CD4-positive, alpha-beta T cell (primary cell): ENCODE measurements around the gene LCMT1. TPM values are rescaled to one million over a fixed set of nuclear protein-coding genes. Genes with fewer than 3 reads are reported as not detected.

Source experiments
- ATAC-seq: fragments of 200-7000 bp; cut with Tn5 transposase; one replicate; pipeline ENCODE4 v1.10.0; 2022; ENCODE audit warnings: mild to moderate bottlenecking; ENCODE audit not compliant: poor library complexity
- CTCF ChIA-PET: fragments of 350-600 bp; sonication (Branson Sonifier 250); formaldehyde crosslinking; loops from one replicate; lab custom pipeline; 2021; ENCODE audit warnings: antibody characterized with exemption, inconsistent platforms; lab: Charles Lee
- POLR2A ChIA-PET: fragments of 350-600 bp; sonication (Branson Sonifier 250); formaldehyde crosslinking; loops from one replicate; lab custom pipeline; 2021; ENCODE audit warnings: antibody characterized with exemption, inconsistent platforms; lab: Charles Lee
- DNase-seq, 14 experiments: peaks; one replicate each; pipeline ENCODE4 v3.0.0-alpha.2; 2013 to 2020; ENCODE audit warnings: mixed read lengths in 2 of 14
- H3K27ac ChIP-seq, 2 donors: one replicate each; pipeline versions ENCODE4 v1.5.1 to v1.7.0; 2013; ENCODE audit warnings: low read length in 2 of 2, low read depth in 1 of 2, mild to moderate bottlenecking in 1 of 2
- H3K27me3 ChIP-seq, 2 experiments: 1 replicate in 1 of 2; 2 replicates in 1 of 2; pipeline versions ENCODE4 v1.6.1 to v1.7.0; 2013; ENCODE audit warnings: low read length in 2 of 2, control low read depth in 1 of 2, mild to moderate bottlenecking in 1 of 2, moderate library complexity in 1 of 2; ENCODE audit not compliant: insufficient read depth in 2 of 2, control insufficient read depth in 1 of 2
- H3K36me3 ChIP-seq: one replicate; pipeline ENCODE4 v1.6.1; 2013; ENCODE audit warnings: low read length, control low read depth; ENCODE audit not compliant: insufficient read depth
- H3K4me1 ChIP-seq: one replicate; pipeline ENCODE4 v1.6.1; 2013; ENCODE audit warnings: low read length, control low read depth; ENCODE audit not compliant: insufficient read depth
- H3K4me3 ChIP-seq: one replicate; pipeline ENCODE4 v1.5.1; 2013; ENCODE audit warnings: mild to moderate bottlenecking, low read length, moderate library complexity
- H3K9me3 ChIP-seq, 2 experiments: 1 replicate in 1 of 2; 2 replicates in 1 of 2; pipeline versions ENCODE4 v1.6.1 to v1.7.0; 2013; ENCODE audit warnings: low read length in 2 of 2, mild to moderate bottlenecking in 2 of 2, control low read depth in 1 of 2, moderate library complexity in 1 of 2; ENCODE audit not compliant: control insufficient read depth in 1 of 2, insufficient read depth in 1 of 2
- H3K27ac Mint-ChIP-seq: one replicate; pipeline ENCODE4 v1.8.0; 2020; ENCODE audit warnings: mixed read lengths
- H3K27me3 Mint-ChIP-seq: one replicate; pipeline ENCODE4 v1.8.0; 2021; ENCODE audit warnings: mixed read lengths
- H3K36me3 Mint-ChIP-seq: one replicate; pipeline ENCODE4 v1.8.0; 2021; ENCODE audit warnings: low read depth, mixed read lengths
- H3K4me1 Mint-ChIP-seq: one replicate; pipeline ENCODE4 v1.8.0; 2021; ENCODE audit warnings: low read depth, mixed read lengths
- H3K4me3 Mint-ChIP-seq: one replicate; pipeline ENCODE4 v1.8.0; 2020; ENCODE audit warnings: mild to moderate bottlenecking, mixed read lengths
- H3K9me3 Mint-ChIP-seq: one replicate; pipeline ENCODE4 v1.8.0; 2020; ENCODE audit warnings: mixed read lengths
- CTCF ChIP-seq: fragments of 200-600 bp; IDR thresholded peaks from one replicate; pipeline ENCODE4 v1.8.0; 2022; ENCODE audit warnings: antibody characterized with exemption, mild to moderate bottlenecking
- intact Hi-C, 2 experiments: fragments of 100-400 bp; cut with DNase I in 1 of 2; cut with micrococcal nuclease in 1 of 2; formaldehyde crosslinking; loops; one replicate each; pipeline versions ENCODE4 v1.15.1 to v1.9.0; 2023 to 2025; cut with DNase I, micrococcal nuclease
- total RNA-seq, 174 experiments: library from RNA in 2 of 174; stranded (reverse) in 2 of 174; gene quantifications; one replicate each; pipeline ENCODE4 v1.2.3 and lab custom pipeline; 2021 to 2026

Gene LCMT1
- total RNA-seq, 2 experiments from 2014 or later: 22.5 to 28.2 TPM

GRCh38 chr16:25217921-25218320 is 106.4 kb downstream of the LCMT1 start:
- no peak for TF ChIP-seq CTCF
- H3K4me1 Mint-ChIP-seq: no peaks in the 10 kb centered on the region
- ATAC-seq (no peak), DNase-seq (no peak)
- H3K27ac Mint-ChIP-seq: no peak overlapping the region
- intact Hi-C loops: no loop called here
- H3K36me3 Mint-ChIP-seq: no peaks in the 10 kb centered on the region
- Histone ChIP-seq H3K9me3 (no peaks in the 10 kb centered on the region), H3K27ac (no peak overlapping the region), H3K4me3 (no peak overlapping the region), H3K36me3 (no peaks in the 10 kb centered on the region), H3K4me1 (no peaks in the 10 kb centered on the region), H3K27me3 (no peaks in the 10 kb centered on the region)
- POLR2A ChIA-PET: no interaction called here
- H3K4me3 Mint-ChIP-seq: no peak overlapping the region
- no peaks in the 10 kb centered on the region for H3K27me3 Mint-ChIP-seq
- CTCF ChIA-PET: no interaction called here
- no peaks in the 10 kb centered on the region for H3K9me3 Mint-ChIP-seq

GRCh38 chr16:25219070-25219737 is 107.7 kb downstream of the LCMT1 start:
- no peak overlapping the region for H3K27ac Mint-ChIP-seq
- ChIA-PET CTCF (interaction anchor here (2.0 kb wide), 1 partner anchor 14 kb away, joined by 5 read pairs; no protein-coding TSS in a partner anchor), POLR2A (no interaction called here)
- no peak for TF ChIP-seq CTCF
- no peaks in the 10 kb centered on the region for H3K36me3 ChIP-seq
- intact Hi-C loops: no loop called here
- H3K36me3 Mint-ChIP-seq: no peaks in the 10 kb centered on the region
- H3K27ac ChIP-seq: no peak overlapping the region
- no peaks in the 10 kb centered on the region for H3K4me1 Mint-ChIP-seq
- H3K27me3 Mint-ChIP-seq: no peaks in the 10 kb centered on the region
- no peaks in the 10 kb centered on the region for H3K9me3 ChIP-seq
- no peak overlapping the region for H3K4me3 Mint-ChIP-seq
- H3K4me3 ChIP-seq: no peak overlapping the region
- ATAC-seq (no peak), DNase-seq (no peak)
- no peaks in the 10 kb centered on the region for H3K9me3 Mint-ChIP-seq
- H3K4me1 ChIP-seq: no peaks in the 10 kb centered on the region
- no peaks in the 10 kb centered on the region for H3K27me3 ChIP-seq

GRCh38 chr16:25222959-25223358 is 111.4 kb downstream of the LCMT1 start:
- H3K4me1 ChIP-seq: peaks cover 2% of the 10 kb centered on the region
- H3K27ac Mint-ChIP-seq: no peak overlapping the region
- H3K9me3 ChIP-seq: no peaks in the 10 kb centered on the region
- POLR2A ChIA-PET: interaction anchor here (0.6 kb wide), 1 partner anchor 170 kb away, joined by 3 read pairs; no protein-coding TSS in a partner anchor
- ATAC-seq (no peak), DNase-seq (no peak)
- H3K27me3 ChIP-seq: no peaks in the 10 kb centered on the region
- no peaks in the 10 kb centered on the region for H3K9me3 Mint-ChIP-seq
- H3K4me3 ChIP-seq: no peak overlapping the region
- no peaks in the 10 kb centered on the region for H3K36me3 Mint-ChIP-seq
- H3K27me3 Mint-ChIP-seq: no peaks in the 10 kb centered on the region
- intact Hi-C loops: loop anchor here in 1 of 2 experiments (10.0 kb wide), 1 partner anchor 278 kb away; no protein-coding TSS in a partner anchor
- no peak overlapping the region for H3K27ac ChIP-seq
- no peak overlapping the region for H3K4me3 Mint-ChIP-seq
- CTCF ChIA-PET: interaction anchor here (0.7 kb wide), 1 partner anchor 139 kb away, joined by 3 read pairs; no protein-coding TSS in a partner anchor
- H3K4me1 Mint-ChIP-seq: no peaks in the 10 kb centered on the region
- H3K36me3 ChIP-seq: no peaks in the 10 kb centered on the region
- TF ChIP-seq CTCF: no peak
